ENCODE data around the gene WWP2.
"Not testable (repeated sequence)": the region's sequence is repeated elsewhere in the genome, so short reads cannot be mapped to it uniquely, and the experiment has no call there.

Gene WWP2

GRCh38 chr16:69952572-69953355 is 190.6 kb downstream of the WWP2 start:
- H3K9me2 ChIP-seq (replicated peaks; ENCODE audit: insufficient read depth, low read length); H3K9ac ChIP-seq (ENCODE audit: low read length); DNase-seq; H3K27ac ChIP-seq (ENCODE audit: low read length); H3K4me3 ChIP-seq (ENCODE audit: low read length); H3K4me2 ChIP-seq (ENCODE audit: low read depth, low read length); H3K27me3 ChIP-seq (replicated peaks; ENCODE audit: insufficient read depth, low read length); H2AFZ ChIP-seq (ENCODE audit: low read length); H3K9me3 ChIP-seq (replicated peaks; ENCODE audit: insufficient read depth, low read length); H3F3A ChIP-seq (ENCODE audit: insufficient read depth, low read length); H3K79me2 ChIP-seq (ENCODE audit: low read length); H3K4me1 ChIP-seq (ENCODE audit: low read length); H3K36me3 ChIP-seq (replicated peaks; ENCODE audit: insufficient read depth, low read length); H4K20me1 ChIP-seq (ENCODE audit: insufficient read depth, low read length): not testable (repeated sequence)

- H3K36me3 ChIP-seq (replicated peaks; ENCODE audit: insufficient read depth, low read length); H3K79me2 ChIP-seq (ENCODE audit: low read length); H3K4me3 ChIP-seq (ENCODE audit: low read length); H3K27ac ChIP-seq (ENCODE audit: low read length); H3K4me2 ChIP-seq (ENCODE audit: low read depth, low read length); H4K20me1 ChIP-seq (ENCODE audit: insufficient read depth, low read length); H3K27me3 ChIP-seq (replicated peaks; ENCODE audit: insufficient read depth, low read length); H3K9ac ChIP-seq (ENCODE audit: low read length); H2AFZ ChIP-seq (ENCODE audit: low read length); H3K9me2 ChIP-seq (replicated peaks; ENCODE audit: insufficient read depth, low read length); H3K9me3 ChIP-seq (replicated peaks; ENCODE audit: insufficient read depth, low read length); H3K4me1 ChIP-seq (ENCODE audit: low read length); H3F3A ChIP-seq (ENCODE audit: insufficient read depth, low read length); DNase-seq: not testable (repeated sequence)
These were observed 192.1 kb downstream of the WWP2 start for GRCh38 chr16:69954241-69954640.

GRCh38 chr16:69963312-69963711 is 201.2 kb downstream of the WWP2 start:
- not testable (repeated sequence) for H3K27ac ChIP-seq (ENCODE audit: low read length); H2AFZ ChIP-seq (ENCODE audit: low read length); H3K36me3 ChIP-seq (replicated peaks; ENCODE audit: insufficient read depth, low read length); H3K4me2 ChIP-seq (ENCODE audit: low read depth, low read length); H3K4me1 ChIP-seq (ENCODE audit: low read length); H3K27me3 ChIP-seq (replicated peaks; ENCODE audit: insufficient read depth, low read length); H3F3A ChIP-seq (ENCODE audit: insufficient read depth, low read length); H3K9me2 ChIP-seq (replicated peaks; ENCODE audit: insufficient read depth, low read length); H3K9me3 ChIP-seq (replicated peaks; ENCODE audit: insufficient read depth, low read length); H4K20me1 ChIP-seq (ENCODE audit: insufficient read depth, low read length); DNase-seq; H3K79me2 ChIP-seq (ENCODE audit: low read length); H3K9ac ChIP-seq (ENCODE audit: low read length); H3K4me3 ChIP-seq (ENCODE audit: low read length)

GRCh38 chr16:69964960-69965660 is 203.0 kb downstream of the WWP2 start:
- H4K20me1 ChIP-seq (ENCODE audit: insufficient read depth, low read length); H3K27ac ChIP-seq (ENCODE audit: low read length); H3K4me2 ChIP-seq (ENCODE audit: low read depth, low read length); DNase-seq; H3K79me2 ChIP-seq (ENCODE audit: low read length); H2AFZ ChIP-seq (ENCODE audit: low read length); H3K27me3 ChIP-seq (replicated peaks; ENCODE audit: insufficient read depth, low read length); H3K4me1 ChIP-seq (ENCODE audit: low read length); H3K9ac ChIP-seq (ENCODE audit: low read length); H3K36me3 ChIP-seq (replicated peaks; ENCODE audit: insufficient read depth, low read length); H3F3A ChIP-seq (ENCODE audit: insufficient read depth, low read length); H3K9me2 ChIP-seq (replicated peaks; ENCODE audit: insufficient read depth, low read length); H3K9me3 ChIP-seq (replicated peaks; ENCODE audit: insufficient read depth, low read length); H3K4me3 ChIP-seq (ENCODE audit: low read length): not testable (repeated sequence)

- H3K27me3 ChIP-seq (replicated peaks; ENCODE audit: insufficient read depth, low read length); H3K4me3 ChIP-seq (ENCODE audit: low read length); H3K9me2 ChIP-seq (replicated peaks; ENCODE audit: insufficient read depth, low read length); H3K4me2 ChIP-seq (ENCODE audit: low read depth, low read length); H3K9me3 ChIP-seq (replicated peaks; ENCODE audit: insufficient read depth, low read length); H3F3A ChIP-seq (ENCODE audit: insufficient read depth, low read length); H3K36me3 ChIP-seq (replicated peaks; ENCODE audit: insufficient read depth, low read length); H4K20me1 ChIP-seq (ENCODE audit: insufficient read depth, low read length); H3K4me1 ChIP-seq (ENCODE audit: low read length); H3K79me2 ChIP-seq (ENCODE audit: low read length); DNase-seq; H3K27ac ChIP-seq (ENCODE audit: low read length); H2AFZ ChIP-seq (ENCODE audit: low read length); H3K9ac ChIP-seq (ENCODE audit: low read length): not testable (repeated sequence)
These were observed 203.5 kb downstream of the WWP2 start for GRCh38 chr16:69965661-69966054.

- not testable (repeated sequence) for H3K27ac ChIP-seq (ENCODE audit: low read length); H3K27me3 ChIP-seq (replicated peaks; ENCODE audit: insufficient read depth, low read length); H3K4me3 ChIP-seq (ENCODE audit: low read length); H3K79me2 ChIP-seq (ENCODE audit: low read length); DNase-seq; H3K9me3 ChIP-seq (replicated peaks; ENCODE audit: insufficient read depth, low read length); H4K20me1 ChIP-seq (ENCODE audit: insufficient read depth, low read length); H3K36me3 ChIP-seq (replicated peaks; ENCODE audit: insufficient read depth, low read length); H3K4me2 ChIP-seq (ENCODE audit: low read depth, low read length); H3K9me2 ChIP-seq (replicated peaks; ENCODE audit: insufficient read depth, low read length); H3K9ac ChIP-seq (ENCODE audit: low read length); H3K4me1 ChIP-seq (ENCODE audit: low read length); H3F3A ChIP-seq (ENCODE audit: insufficient read depth, low read length); H2AFZ ChIP-seq (ENCODE audit: low read length)
These were observed 205.6 kb downstream of the WWP2 start for GRCh38 chr16:69967688-69968087.

- not testable (repeated sequence) for H3K4me2 ChIP-seq (ENCODE audit: low read depth, low read length); H3K27me3 ChIP-seq (replicated peaks; ENCODE audit: insufficient read depth, low read length); H3K9me2 ChIP-seq (replicated peaks; ENCODE audit: insufficient read depth, low read length); H3K4me3 ChIP-seq (ENCODE audit: low read length); H3K79me2 ChIP-seq (ENCODE audit: low read length); H3K4me1 ChIP-seq (ENCODE audit: low read length); H3K36me3 ChIP-seq (replicated peaks; ENCODE audit: insufficient read depth, low read length); H3K9ac ChIP-seq (ENCODE audit: low read length); H4K20me1 ChIP-seq (ENCODE audit: insufficient read depth, low read length); H3K9me3 ChIP-seq (replicated peaks; ENCODE audit: insufficient read depth, low read length); H3K27ac ChIP-seq (ENCODE audit: low read length); H2AFZ ChIP-seq (ENCODE audit: low read length); H3F3A ChIP-seq (ENCODE audit: insufficient read depth, low read length); DNase-seq
These were observed 206.0 kb downstream of the WWP2 start for GRCh38 chr16:69968125-69968524.

- not testable (repeated sequence) for H3K4me1 ChIP-seq (ENCODE audit: low read length); H2AFZ ChIP-seq (ENCODE audit: low read length); H3K27me3 ChIP-seq (replicated peaks; ENCODE audit: insufficient read depth, low read length); H3K9me2 ChIP-seq (replicated peaks; ENCODE audit: insufficient read depth, low read length); H3K79me2 ChIP-seq (ENCODE audit: low read length); H4K20me1 ChIP-seq (ENCODE audit: insufficient read depth, low read length); H3K9me3 ChIP-seq (replicated peaks; ENCODE audit: insufficient read depth, low read length); H3K36me3 ChIP-seq (replicated peaks; ENCODE audit: insufficient read depth, low read length); H3K27ac ChIP-seq (ENCODE audit: low read length); H3K9ac ChIP-seq (ENCODE audit: low read length); H3F3A ChIP-seq (ENCODE audit: insufficient read depth, low read length); H3K4me2 ChIP-seq (ENCODE audit: low read depth, low read length); DNase-seq; H3K4me3 ChIP-seq (ENCODE audit: low read length)
These were observed 207.5 kb downstream of the WWP2 start for GRCh38 chr16:69969657-69970056.

Measured in MM.1S (cell line).